Activated naive CD4-positive, alpha-beta T cell treated with anti-CD3 and anti-CD28 coated beads for 36 hours (primary cell): ENCODE results near the gene ARHGAP32. TPM values are rescaled to one million over a fixed set of nuclear protein-coding genes. Genes with fewer than 3 reads are reported as not detected.

Experiments used
- CTCF ChIA-PET: fragments of 350-600 bp; sonication (Branson Sonifier 250); formaldehyde crosslinking; loops from one replicate; lab custom pipeline; 2021; ENCODE audit warnings: antibody characterized with exemption; lab: Charles Lee
- DNase-seq: peaks from one replicate; pipeline ENCODE4 v3.0.0-alpha.2; 2020
- H3K27ac Mint-ChIP-seq: one replicate; pipeline ENCODE4 v1.8.0; 2021; ENCODE audit warnings: mild to moderate bottlenecking, mixed read lengths
- H3K27me3 Mint-ChIP-seq: one replicate; pipeline ENCODE4 v1.8.0; 2021; ENCODE audit warnings: low read depth, mixed read lengths
- H3K36me3 Mint-ChIP-seq: one replicate; pipeline ENCODE4 v1.8.0; 2021; ENCODE audit warnings: low read depth, mixed read lengths
- H3K4me1 Mint-ChIP-seq: one replicate; pipeline ENCODE4 v1.8.0; 2021; ENCODE audit warnings: low read depth, mixed read lengths
- H3K4me3 Mint-ChIP-seq: one replicate; pipeline ENCODE4 v1.8.0; 2021; ENCODE audit warnings: mild to moderate bottlenecking, moderate library complexity, mixed read lengths
- H3K9me3 Mint-ChIP-seq: one replicate; pipeline ENCODE4 v1.8.0; 2021; ENCODE audit warnings: mixed read lengths
- intact Hi-C: fragments of 100-400 bp; cut with micrococcal nuclease; formaldehyde crosslinking; loops from one replicate; pipeline ENCODE4 v1.15.1; 2023
- total RNA-seq, 2 experiments: library from RNA; stranded (reverse); gene quantifications; one replicate each; pipeline ENCODE4 v1.2.3, GENCODE V29; 2021

The ARHGAP32 gene
- total RNA-seq, 2 experiments from 2014 or later = 8.9 to 10.3 TPM

- peaks cover 2% of the 10 kb centered on the region for H3K36me3 Mint-ChIP-seq
- no peak overlapping the region for H3K4me3 Mint-ChIP-seq
- intact Hi-C loops = no loop called here
- no peak overlapping the region for H3K27ac Mint-ChIP-seq
- no peak for DNase-seq
- CTCF ChIA-PET = no interaction called here
- H3K4me1 Mint-ChIP-seq = no peaks in the 10 kb centered on the region
- H3K27me3 Mint-ChIP-seq = no peaks in the 10 kb centered on the region
- no peaks in the 10 kb centered on the region for H3K9me3 Mint-ChIP-seq
Observed at GRCh38 chr11:128988242-128988970, 203.7 kb downstream of the ARHGAP32 start.

GRCh38 chr11:128985880-128986279 is 206.2 kb downstream of the ARHGAP32 start:
- DNase-seq = no peak
- Mint-ChIP-seq H3K36me3 (peaks cover 4% of the 10 kb centered on the region), H3K27me3 (no peaks in the 10 kb centered on the region), H3K4me3 (no peak overlapping the region), H3K27ac (no peak overlapping the region), H3K9me3 (no peaks in the 10 kb centered on the region), H3K4me1 (no peaks in the 10 kb centered on the region)
- intact Hi-C loops = no loop called here
- CTCF ChIA-PET = interaction anchor here (0.7 to 1.0 kb wide), 2 partner anchors 30 to 100 kb away, joined by 3 read pairs; no protein-coding TSS in a partner anchor

- intact Hi-C loops = no loop called here
- DNase-seq = no peak
- H3K27me3 Mint-ChIP-seq = no peaks in the 10 kb centered on the region
- H3K27ac Mint-ChIP-seq = no peak overlapping the region
- H3K4me3 Mint-ChIP-seq = no peak overlapping the region
- H3K4me1 Mint-ChIP-seq = no peaks in the 10 kb centered on the region
- no peaks in the 10 kb centered on the region for H3K9me3 Mint-ChIP-seq
- CTCF ChIA-PET = no interaction called here
- H3K36me3 Mint-ChIP-seq = peaks cover 4% of the 10 kb centered on the region
Observed at GRCh38 chr11:128983023-128983422, 209.1 kb downstream of the ARHGAP32 start.

GRCh38 chr11:128981254-128981653 is 210.9 kb downstream of the ARHGAP32 start:
- CTCF ChIA-PET = interaction anchor here (0.6 kb wide), 2 partner anchors 1308 to 1415 kb away, joined by 4 to 6 read pairs; no protein-coding TSS in a partner anchor
- H3K27me3 Mint-ChIP-seq = no peaks in the 10 kb centered on the region
- no peak overlapping the region for H3K4me3 Mint-ChIP-seq
- no peaks in the 10 kb centered on the region for H3K4me1 Mint-ChIP-seq
- H3K36me3 Mint-ChIP-seq = peaks cover 4% of the 10 kb centered on the region
- no peak overlapping the region for H3K27ac Mint-ChIP-seq
- H3K9me3 Mint-ChIP-seq = no peaks in the 10 kb centered on the region
- DNase-seq = no peak
- intact Hi-C loops = no loop called here

- no peak for DNase-seq
- CTCF ChIA-PET = no interaction called here
- peaks cover 10% of the 10 kb centered on the region for H3K36me3 Mint-ChIP-seq
- H3K27ac Mint-ChIP-seq = no peak overlapping the region
- intact Hi-C loops = no loop called here
- H3K4me1 Mint-ChIP-seq = peaks cover under 1% of the 10 kb centered on the region
- no peaks in the 10 kb centered on the region for H3K9me3 Mint-ChIP-seq
- H3K4me3 Mint-ChIP-seq = no peak overlapping the region
- H3K27me3 Mint-ChIP-seq = no peaks in the 10 kb centered on the region
Observed at GRCh38 chr11:128970598-128971190, 221.4 kb downstream of the ARHGAP32 start.

- H3K27ac Mint-ChIP-seq = no peak overlapping the region
- DNase-seq = no peak
- H3K36me3 Mint-ChIP-seq = peaks cover 10% of the 10 kb centered on the region
- H3K4me1 Mint-ChIP-seq = peaks cover 16% of the 10 kb centered on the region
- no peaks in the 10 kb centered on the region for H3K27me3 Mint-ChIP-seq
- H3K4me3 Mint-ChIP-seq = no peak overlapping the region
- intact Hi-C loops = no loop called here
- no peaks in the 10 kb centered on the region for H3K9me3 Mint-ChIP-seq
- CTCF ChIA-PET = no interaction called here
Observed at GRCh38 chr11:128968916-128969315, 223.2 kb downstream of the ARHGAP32 start.

- Mint-ChIP-seq H3K27me3 (no peaks in the 10 kb centered on the region), H3K4me3 (no peak overlapping the region), H3K4me1 (peaks cover 25% of the 10 kb centered on the region), H3K27ac (no peak overlapping the region), H3K36me3 (peaks cover 10% of the 10 kb centered on the region), H3K9me3 (no peaks in the 10 kb centered on the region)
- no peak for DNase-seq
- intact Hi-C loops = no loop called here
- CTCF ChIA-PET = interaction anchor here (0.7 kb wide), 1 partner anchor 924 kb away, joined by 3 read pairs; no protein-coding TSS in a partner anchor
Observed at GRCh38 chr11:128967578-128967977, 224.5 kb downstream of the ARHGAP32 start.

GRCh38 chr11:128965485-128965884 is 226.6 kb downstream of the ARHGAP32 start:
- no peak overlapping the region for H3K27ac Mint-ChIP-seq
- H3K27me3 Mint-ChIP-seq = no peaks in the 10 kb centered on the region
- no peak overlapping the region for H3K4me3 Mint-ChIP-seq
- DNase-seq = no peak
- H3K9me3 Mint-ChIP-seq = no peaks in the 10 kb centered on the region
- CTCF ChIA-PET = interaction anchor here (0.9 kb wide), 1 partner anchor 80 kb away, joined by 3 read pairs; no protein-coding TSS in a partner anchor
- H3K4me1 Mint-ChIP-seq = peaks cover 25% of the 10 kb centered on the region
- intact Hi-C loops = loop anchor here (1.0 kb wide), 1 partner anchor 151 kb away; no protein-coding TSS in a partner anchor
- peaks cover 9% of the 10 kb centered on the region for H3K36me3 Mint-ChIP-seq

GRCh38 chr11:128964463-128964930 is 227.6 kb downstream of the ARHGAP32 start:
- no peaks in the 10 kb centered on the region for H3K9me3 Mint-ChIP-seq
- CTCF ChIA-PET = interaction anchor here (0.7 to 0.9 kb wide), 2 partner anchors 59 to 79 kb away, joined by 3 read pairs; no protein-coding TSS in a partner anchor
- H3K4me1 Mint-ChIP-seq = peaks cover 25% of the 10 kb centered on the region
- H3K4me3 Mint-ChIP-seq = no peak overlapping the region
- H3K27ac Mint-ChIP-seq = no peak overlapping the region
- H3K36me3 Mint-ChIP-seq = peaks cover under 1% of the 10 kb centered on the region
- no peaks in the 10 kb centered on the region for H3K27me3 Mint-ChIP-seq
- DNase-seq = no peak
- intact Hi-C loops = loop anchor here (5.0 kb wide), 2 partner anchors 318 to 368 kb away; no protein-coding TSS in a partner anchor

GRCh38 chr11:128963744-128964325 is 228.3 kb downstream of the ARHGAP32 start:
- intact Hi-C loops = loop anchor here (5.0 kb wide), 2 partner anchors 318 to 368 kb away; no protein-coding TSS in a partner anchor
- Mint-ChIP-seq H3K27me3 (no peaks in the 10 kb centered on the region), H3K4me1 (peaks cover 25% of the 10 kb centered on the region), H3K9me3 (no peaks in the 10 kb centered on the region), H3K36me3 (no peaks in the 10 kb centered on the region), H3K4me3 (no peak overlapping the region), H3K27ac (no peak overlapping the region)
- CTCF ChIA-PET = interaction anchor here (0.7 kb wide), 1 partner anchor 58 kb away, joined by 3 read pairs; no protein-coding TSS in a partner anchor
- DNase-seq = no peak

- Mint-ChIP-seq H3K4me1 (peaks cover 25% of the 10 kb centered on the region), H3K4me3 (no peak overlapping the region), H3K27me3 (no peaks in the 10 kb centered on the region), H3K9me3 (no peaks in the 10 kb centered on the region), H3K27ac (no peak overlapping the region), H3K36me3 (no peaks in the 10 kb centered on the region)
- CTCF ChIA-PET = interaction anchor here (1.5 kb wide), 1 partner anchor 78 kb away, joined by 4 read pairs; no protein-coding TSS in a partner anchor
- intact Hi-C loops = loop anchor here (5.0 kb wide), 2 partner anchors 319 to 369 kb away; no protein-coding TSS in a partner anchor
- no peak for DNase-seq
Observed at GRCh38 chr11:128962896-128963295, 229.2 kb downstream of the ARHGAP32 start.

- intact Hi-C loops = loop anchor here (5.0 kb wide), 2 partner anchors 321 to 371 kb away; no protein-coding TSS in a partner anchor
- no peaks in the 10 kb centered on the region for H3K27me3 Mint-ChIP-seq
- no peak overlapping the region for H3K27ac Mint-ChIP-seq
- no peak overlapping the region for H3K4me3 Mint-ChIP-seq
- H3K4me1 Mint-ChIP-seq = peaks cover 25% of the 10 kb centered on the region
- no peak for DNase-seq
- no peaks in the 10 kb centered on the region for H3K36me3 Mint-ChIP-seq
- CTCF ChIA-PET = interaction anchor here (1.1 to 2.9 kb wide), 3 partner anchors 10 to 76 kb away, joined by 3 to 7 read pairs (median 4); no protein-coding TSS in a partner anchor
- H3K9me3 Mint-ChIP-seq = no peaks in the 10 kb centered on the region
Observed at GRCh38 chr11:128961645-128962044, 230.5 kb downstream of the ARHGAP32 start.
